Natural killer cell (primary cell): ENCODE data around the gene IRX2. TPM values are rescaled to one million over a fixed set of nuclear protein-coding genes. Genes with fewer than 3 reads are reported as not detected.

ENCODE experiments used
- ATAC-seq, 3 donors: fragments of 150-1000 bp in 2 of 3; fragments of 200-7000 bp in 1 of 3; cut with Tn5 transposase; 1 replicate in 1 of 3; 2 replicates in 2 of 3; pipeline ENCODE4 v1.10.0; 2021; ENCODE audit warnings: mild to moderate bottlenecking in 2 of 3, moderate library complexity in 2 of 3
- DNase-seq, 2 donors: peaks; one replicate each; pipeline versions ENCODE4 v3.0.0 to v3.0.0-alpha.2; 2013 to 2021; ENCODE audit warnings: mixed read lengths in 1 of 2
- H3K27ac ChIP-seq: one replicate; pipeline ENCODE4 v1.5.1; 2013; ENCODE audit warnings: mild to moderate bottlenecking, low read length
- H3K27me3 ChIP-seq: one replicate; pipeline ENCODE4 v1.6.1; 2013; ENCODE audit warnings: low read length; ENCODE audit not compliant: control insufficient read depth, insufficient read depth
- H3K36me3 ChIP-seq: one replicate; pipeline ENCODE4 v1.6.1; 2013; ENCODE audit warnings: low read length; ENCODE audit not compliant: control insufficient read depth, insufficient read depth
- H3K4me1 ChIP-seq: one replicate; pipeline ENCODE4 v1.6.1; 2013; ENCODE audit warnings: low read length; ENCODE audit not compliant: control insufficient read depth, insufficient read depth
- H3K4me3 ChIP-seq: one replicate; pipeline ENCODE4 v1.5.1; 2013; ENCODE audit warnings: low read length
- H3K9me3 ChIP-seq: one replicate; pipeline ENCODE4 v1.6.1; 2013; ENCODE audit warnings: low read length; ENCODE audit not compliant: control insufficient read depth, insufficient read depth
- H3K27ac Mint-ChIP-seq, 2 donors: one replicate each; pipeline ENCODE4 v1.8.0; 2022; ENCODE audit warnings: mild to moderate bottlenecking in 2 of 2, mixed read lengths in 2 of 2, moderate library complexity in 1 of 2
- H3K27me3 Mint-ChIP-seq, 2 donors: one replicate each; pipeline ENCODE4 v1.8.0; 2022; ENCODE audit warnings: low read depth in 2 of 2, mixed read lengths in 2 of 2
- H3K36me3 Mint-ChIP-seq: one replicate; pipeline ENCODE4 v1.8.0; 2022; ENCODE audit warnings: mixed read lengths
- H3K4me1 Mint-ChIP-seq, 2 donors: one replicate each; pipeline ENCODE4 v1.8.0; 2022; ENCODE audit warnings: mixed read lengths in 2 of 2
- H3K4me3 Mint-ChIP-seq: one replicate; pipeline ENCODE4 v1.8.0; 2022; ENCODE audit warnings: mild to moderate bottlenecking, moderate library complexity, mixed read lengths
- H3K9me3 Mint-ChIP-seq, 2 donors: one replicate each; pipeline ENCODE4 v1.8.0; 2022; ENCODE audit warnings: mixed read lengths in 2 of 2
- CTCF ChIP-seq: fragments of 200-600 bp; IDR thresholded peaks from one replicate; pipeline ENCODE4 v1.8.0; 2022; ENCODE audit warnings: antibody characterized with exemption
- WGBS: methylation state at CpG from one replicate; pipeline ENCODE4 v1.1.7; 2013; ENCODE audit warnings: missing lambda C conversion rate; ENCODE audit not compliant: insufficient coverage; 5-methylcytosine and 5-hydroxymethylcytosine counted together
- intact Hi-C: fragments of 100-400 bp; cut with micrococcal nuclease; formaldehyde crosslinking; loops from one replicate; pipeline ENCODE4 v1.14.2; 2022
- total RNA-seq, 4 donors: library from RNA; stranded (reverse); fragments of 120-200 nt in 1 of 4; gene quantifications; one replicate each; pipeline versions ENCODE4 v1.2.3 to v1.2.4, GENCODE V29; 2013 to 2022

IRX2 gene
- total RNA-seq, 3 donors from 2014 or later (not counting 1 experiment from before 2014, with no cell fraction given), result not detected

GRCh38 chr5:2746561-2747032 lies 4.9 kb downstream of the IRX2 start:
- Histone ChIP-seq H3K27me3 (peaks cover 49% of the 10 kb centered on the region), H3K9me3 (peaks cover 4% of the 10 kb centered on the region), H3K36me3 (no peaks in the 10 kb centered on the region), H3K27ac (no peak overlapping the region), H3K4me3 (no peak overlapping the region), H3K4me1 (no peaks in the 10 kb centered on the region)
- 41% methylated on average over 2 of the region's 3 CpGs for WGBS
- intact Hi-C loops, result no loop called here
- Mint-ChIP-seq H3K4me3 (no peak overlapping the region), H3K9me3 (no peaks in the 10 kb centered on the region), H3K36me3 (no peaks in the 10 kb centered on the region), H3K4me1 (no peaks in the 10 kb centered on the region), H3K27me3 (peaks cover 53 to 67% of the 10 kb centered on the region in 2 donors), H3K27ac (no peak overlapping the region)
- ATAC-seq (no peak), DNase-seq (no peak)
- no peak for TF ChIP-seq CTCF

GRCh38 chr5:2744485-2744884 lies 7.0 kb downstream of the IRX2 start:
- H3K4me3 Mint-ChIP-seq, result no peak overlapping the region
- H3K27me3 ChIP-seq, result peaks cover 46% of the 10 kb centered on the region
- no peaks in the 10 kb centered on the region for H3K9me3 Mint-ChIP-seq
- no peak for TF ChIP-seq CTCF
- peaks cover 56 to 65% of the 10 kb centered on the region in 2 donors for H3K27me3 Mint-ChIP-seq
- H3K27ac Mint-ChIP-seq, result no peak overlapping the region
- no peaks in the 10 kb centered on the region for H3K9me3 ChIP-seq
- no peaks in the 10 kb centered on the region for H3K36me3 ChIP-seq
- intact Hi-C loops, result no loop called here
- no peak overlapping the region for H3K27ac ChIP-seq
- 28% methylated on average over 2 of the region's 2 CpGs for WGBS
- H3K36me3 Mint-ChIP-seq, result no peaks in the 10 kb centered on the region
- H3K4me1 ChIP-seq, result no peaks in the 10 kb centered on the region
- H3K4me1 Mint-ChIP-seq, result no peaks in the 10 kb centered on the region
- no peak overlapping the region for H3K4me3 ChIP-seq
- ATAC-seq (no peak), DNase-seq (no peak)

GRCh38 chr5:2742921-2743679 lies 8.4 kb downstream of the IRX2 start:
- H3K4me1 Mint-ChIP-seq, result no peaks in the 10 kb centered on the region
- no peaks in the 10 kb centered on the region for H3K9me3 Mint-ChIP-seq

More at GRCh38 chr5:2742921-2743679, 8.4 kb downstream of the IRX2 start:
- Histone ChIP-seq H3K27me3 (peaks cover 47% of the 10 kb centered on the region), H3K4me1 (no peaks in the 10 kb centered on the region), H3K36me3 (no peaks in the 10 kb centered on the region), H3K4me3 (no peak overlapping the region), H3K9me3 (no peaks in the 10 kb centered on the region), H3K27ac (no peak overlapping the region)
- WGBS, result 8% methylated on average over 53 of the region's 55 CpGs
- no peak overlapping the region for H3K27ac Mint-ChIP-seq
- intact Hi-C loops, result no loop called here
- no peak for TF ChIP-seq CTCF
- DNase-seq (no peak), ATAC-seq (no peak)
- H3K27me3 Mint-ChIP-seq, result peaks cover 60 to 64% of the 10 kb centered on the region in 2 donors
- no peak overlapping the region for H3K4me3 Mint-ChIP-seq
- H3K36me3 Mint-ChIP-seq, result no peaks in the 10 kb centered on the region
